GM06990 (cell line): Measurements from ENCODE around the gene HADH.

Experiments
- DNase-seq: peaks from one replicate; pipeline ENCODE4 v3.0.0-alpha.2; 2011; ENCODE audit not compliant: insufficient read length; ENCODE audit errors: extremely low read depth
- H3K27me3 ChIP-seq: replicated peaks from 2 replicates; pipeline ENCODE4 v1.6.0; 2011; ENCODE audit warnings: low read length; ENCODE audit not compliant: control insufficient read depth, insufficient read depth
- H3K36me3 ChIP-seq: 2 replicates; pipeline ENCODE4 v1.5.1; 2011; ENCODE audit warnings: low read length; ENCODE audit not compliant: control insufficient read depth, insufficient read depth
- H3K4me3 ChIP-seq: replicated peaks from 2 replicates; pipeline ENCODE4 v1.5.1; 2011; ENCODE audit warnings: low read depth, mild to moderate bottlenecking, control low read depth, low read length
- TF ChIP-seq, protein P1 (sequence below): IDR thresholded peaks from 2 replicates; pipeline ENCODE4 v1.5.1; 2011; ENCODE audit warnings: low read length, control low read depth, mild to moderate bottlenecking, inconsistent platforms; ENCODE audit not compliant: insufficient read depth, poor library complexity, severe bottlenecking

The HADH gene

DNA sequence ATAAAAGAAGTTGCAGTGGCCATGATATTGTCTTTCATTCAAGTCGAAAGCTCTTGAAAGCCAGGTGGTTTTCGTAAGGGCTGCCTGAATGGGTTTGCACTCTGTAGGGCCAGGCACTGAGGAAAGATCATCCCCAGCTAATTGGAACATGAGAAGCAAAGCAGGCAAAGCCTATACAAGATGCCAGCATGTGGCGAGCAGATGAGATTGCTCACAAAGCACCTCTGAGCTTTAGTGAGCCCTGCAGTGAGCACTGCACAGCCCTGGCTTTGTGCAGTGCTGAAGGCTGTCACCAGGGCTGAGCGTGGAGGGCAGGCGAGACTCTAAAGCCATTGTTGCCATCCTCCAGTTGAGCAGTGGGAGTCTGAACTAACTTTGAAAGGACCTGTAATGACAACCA, 53.8 kb downstream of the HADH start:
- H3K36me3 ChIP-seq, result no peaks in the 10 kb centered on the region

DNA sequence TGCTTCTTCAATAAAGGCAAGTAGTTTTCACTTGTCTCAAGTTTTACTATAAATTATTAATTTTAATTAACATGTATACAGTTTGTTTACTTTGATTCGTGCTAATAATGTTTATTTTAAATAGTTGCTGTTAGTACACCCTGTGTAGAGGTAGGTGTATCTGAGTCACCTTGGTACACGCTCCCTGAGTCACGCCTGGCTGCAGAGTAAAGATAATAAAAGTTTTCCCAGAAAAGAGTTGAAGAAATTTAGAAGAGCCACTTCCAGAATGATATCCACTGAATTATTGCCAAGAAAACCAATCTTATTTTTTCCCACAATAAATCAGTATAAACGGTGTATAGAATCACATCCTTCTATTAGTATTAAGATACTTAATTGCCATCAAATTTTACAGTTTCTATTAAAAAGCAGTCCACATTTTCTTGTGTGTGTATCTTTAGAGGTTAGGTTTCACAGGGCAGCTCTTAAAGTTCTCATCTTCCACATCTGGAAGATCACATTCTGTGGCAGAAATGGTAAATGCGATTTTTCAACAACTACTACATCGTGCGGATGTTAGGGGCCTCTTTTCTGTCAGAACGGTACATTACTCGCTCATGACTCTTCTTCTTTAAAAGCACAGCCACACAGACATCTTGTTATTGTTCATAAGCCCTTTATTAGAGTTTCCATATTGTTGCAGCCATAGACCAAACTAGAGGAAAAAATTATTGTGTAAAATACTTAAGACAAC, 55.4 kb downstream of the HADH start:
- TF ChIP-seq, protein P1, sequence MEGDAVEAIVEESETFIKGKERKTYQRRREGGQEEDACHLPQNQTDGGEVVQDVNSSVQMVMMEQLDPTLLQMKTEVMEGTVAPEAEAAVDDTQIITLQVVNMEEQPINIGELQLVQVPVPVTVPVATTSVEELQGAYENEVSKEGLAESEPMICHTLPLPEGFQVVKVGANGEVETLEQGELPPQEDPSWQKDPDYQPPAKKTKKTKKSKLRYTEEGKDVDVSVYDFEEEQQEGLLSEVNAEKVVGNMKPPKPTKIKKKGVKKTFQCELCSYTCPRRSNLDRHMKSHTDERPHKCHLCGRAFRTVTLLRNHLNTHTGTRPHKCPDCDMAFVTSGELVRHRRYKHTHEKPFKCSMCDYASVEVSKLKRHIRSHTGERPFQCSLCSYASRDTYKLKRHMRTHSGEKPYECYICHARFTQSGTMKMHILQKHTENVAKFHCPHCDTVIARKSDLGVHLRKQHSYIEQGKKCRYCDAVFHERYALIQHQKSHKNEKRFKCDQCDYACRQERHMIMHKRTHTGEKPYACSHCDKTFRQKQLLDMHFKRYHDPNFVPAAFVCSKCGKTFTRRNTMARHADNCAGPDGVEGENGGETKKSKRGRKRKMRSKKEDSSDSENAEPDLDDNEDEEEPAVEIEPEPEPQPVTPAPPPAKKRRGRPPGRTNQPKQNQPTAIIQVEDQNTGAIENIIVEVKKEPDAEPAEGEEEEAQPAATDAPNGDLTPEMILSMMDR, result no peak
- no peak for DNase-seq
- no peaks in the 10 kb centered on the region for H3K27me3 ChIP-seq
- H3K4me3 ChIP-seq, result no peak overlapping the region
- H3K36me3 ChIP-seq, result no peaks in the 10 kb centered on the region

More for the DNA sequence above, 53.8 kb downstream of the HADH start:
- Histone ChIP-seq H3K4me3 (no peak overlapping the region), H3K27me3 (no peaks in the 10 kb centered on the region)
- TF ChIP-seq, protein P1, result no peak
- no peak for DNase-seq

DNA sequence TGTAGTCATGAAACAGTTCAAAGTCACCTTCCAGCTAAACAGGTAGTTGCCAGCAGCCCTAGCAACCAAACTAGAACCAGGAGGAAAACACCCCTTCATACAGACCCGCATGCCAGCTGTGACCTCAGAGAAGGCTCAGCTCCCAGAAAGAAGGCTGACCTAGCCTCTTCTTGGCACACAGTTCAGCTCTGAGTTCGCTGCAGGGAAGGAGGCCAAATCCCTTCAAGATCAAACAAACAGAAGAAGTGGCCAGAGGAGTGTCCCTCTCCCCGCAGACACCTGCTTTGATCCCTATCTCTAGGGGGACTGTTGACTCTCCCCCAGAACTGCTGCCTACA, 56.0 kb downstream of the HADH start:
- TF ChIP-seq, protein P1, result no peak
- Histone ChIP-seq H3K27me3 (no peaks in the 10 kb centered on the region), H3K36me3 (no peaks in the 10 kb centered on the region), H3K4me3 (no peak overlapping the region)
- no peak for DNase-seq

DNA sequence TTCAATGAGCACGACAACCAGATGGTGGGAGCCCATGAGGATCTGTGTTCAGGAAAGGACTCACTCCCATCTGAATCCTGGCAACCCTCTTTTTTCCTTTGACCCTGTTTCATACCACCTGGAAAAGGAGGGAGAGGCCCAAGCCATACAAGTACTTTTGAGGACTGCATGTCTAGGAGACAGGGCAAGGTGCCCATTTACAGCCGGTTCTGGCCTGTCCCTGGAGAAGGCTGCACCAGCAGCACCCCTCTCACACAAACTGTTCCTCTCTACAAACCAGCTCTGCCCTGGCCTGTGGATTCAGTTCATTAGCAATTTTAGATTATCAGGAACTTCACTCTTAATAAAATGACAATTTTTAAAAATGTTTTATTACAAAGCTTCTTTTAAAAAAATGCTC, 57.5 kb downstream of the HADH start:
- no peak for DNase-seq
- TF ChIP-seq, protein P1, result no peak
- Histone ChIP-seq H3K36me3 (no peaks in the 10 kb centered on the region), H3K27me3 (no peaks in the 10 kb centered on the region), H3K4me3 (no peak overlapping the region)

DNA sequence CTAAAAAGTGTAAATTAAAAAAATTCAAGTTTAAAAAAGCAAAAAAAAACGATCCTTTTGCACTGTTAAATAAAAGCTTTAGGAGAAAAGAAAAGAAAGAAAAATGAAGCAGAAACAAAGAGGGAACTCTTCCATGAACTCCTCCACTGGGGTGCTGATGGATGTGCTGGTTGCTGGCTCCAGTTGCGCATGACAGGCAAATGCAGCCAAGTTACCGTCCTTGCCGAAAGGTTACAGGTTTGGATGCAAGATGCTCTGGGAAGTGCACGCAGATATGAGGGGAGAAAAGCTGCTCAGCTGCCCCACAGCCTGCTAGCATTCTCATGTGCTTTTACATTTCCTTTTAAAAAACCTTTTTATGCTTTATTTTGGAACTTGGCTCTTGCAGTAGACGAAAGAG, 58.5 kb downstream of the HADH start:
- H3K27me3 ChIP-seq, result no peaks in the 10 kb centered on the region
- TF ChIP-seq, protein P1, result no peak
- no peaks in the 10 kb centered on the region for H3K36me3 ChIP-seq
- DNase-seq, result no peak
- no peak overlapping the region for H3K4me3 ChIP-seq

GRCh38 chr4:108048997-108049396, 59.3 kb downstream of the HADH start:
- no peak for DNase-seq
- H3K27me3 ChIP-seq, result no peaks in the 10 kb centered on the region
- H3K36me3 ChIP-seq, result no peaks in the 10 kb centered on the region
- no peak overlapping the region for H3K4me3 ChIP-seq
- TF ChIP-seq, protein P1, result no peak
